Measurements from ENCODE around the gene CUX1. TPM values are rescaled to one million over a fixed set of nuclear protein-coding genes. Genes with fewer than 3 reads are reported as not detected.
"Not testable (repeated sequence)": the region's sequence is repeated elsewhere in the genome, so short reads cannot be mapped to it uniquely, and the experiment has no call there.

Gene CUX1
- total RNA-seq, 1 experiment from 2014 or later: 54.8 TPM

DNA sequence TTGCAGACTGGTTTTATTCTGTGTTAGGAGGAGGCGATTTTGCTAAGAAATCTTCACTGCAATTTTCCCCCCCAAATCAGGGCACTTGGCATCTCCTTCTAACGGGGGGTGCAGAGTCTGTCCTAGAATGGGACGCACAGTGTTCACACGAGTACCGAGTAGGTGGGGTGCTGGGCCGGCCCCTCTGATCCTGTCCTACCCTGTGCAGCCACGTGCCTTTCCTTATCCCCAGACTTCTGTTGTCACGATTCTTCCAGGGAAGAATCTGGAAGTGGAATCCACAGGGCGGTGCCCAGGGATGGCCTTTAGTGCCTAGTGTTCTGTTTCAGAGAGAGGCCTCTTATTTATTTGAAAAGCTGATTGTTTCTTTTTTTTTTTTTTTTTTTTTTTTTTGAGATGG, 16.4 kb downstream of the CUX1 start:
- no peak overlapping the region for H3K27ac Mint-ChIP-seq (ENCODE audit: unreplicated experiment)
- H3K9me3 Mint-ChIP-seq (ENCODE audit: low read depth, unreplicated experiment): no peaks in the 10 kb centered on the region
- peaks cover 5% of the 10 kb centered on the region for H3K36me3 Mint-ChIP-seq (ENCODE audit: insufficient read depth, unreplicated experiment)
- BruUV-seq (replicated peaks): no TSS peak
- H3K4me1 Mint-ChIP-seq (ENCODE audit: low read depth, unreplicated experiment): no peaks in the 10 kb centered on the region
- DNase-seq: no peak
- TF ChIP-seq, protein P1, sequence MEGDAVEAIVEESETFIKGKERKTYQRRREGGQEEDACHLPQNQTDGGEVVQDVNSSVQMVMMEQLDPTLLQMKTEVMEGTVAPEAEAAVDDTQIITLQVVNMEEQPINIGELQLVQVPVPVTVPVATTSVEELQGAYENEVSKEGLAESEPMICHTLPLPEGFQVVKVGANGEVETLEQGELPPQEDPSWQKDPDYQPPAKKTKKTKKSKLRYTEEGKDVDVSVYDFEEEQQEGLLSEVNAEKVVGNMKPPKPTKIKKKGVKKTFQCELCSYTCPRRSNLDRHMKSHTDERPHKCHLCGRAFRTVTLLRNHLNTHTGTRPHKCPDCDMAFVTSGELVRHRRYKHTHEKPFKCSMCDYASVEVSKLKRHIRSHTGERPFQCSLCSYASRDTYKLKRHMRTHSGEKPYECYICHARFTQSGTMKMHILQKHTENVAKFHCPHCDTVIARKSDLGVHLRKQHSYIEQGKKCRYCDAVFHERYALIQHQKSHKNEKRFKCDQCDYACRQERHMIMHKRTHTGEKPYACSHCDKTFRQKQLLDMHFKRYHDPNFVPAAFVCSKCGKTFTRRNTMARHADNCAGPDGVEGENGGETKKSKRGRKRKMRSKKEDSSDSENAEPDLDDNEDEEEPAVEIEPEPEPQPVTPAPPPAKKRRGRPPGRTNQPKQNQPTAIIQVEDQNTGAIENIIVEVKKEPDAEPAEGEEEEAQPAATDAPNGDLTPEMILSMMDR (IDR thresholded peaks at IDR 0.05; ENCODE audit: unreplicated experiment): no peak
- no peak overlapping the region for H3K4me3 Mint-ChIP-seq (ENCODE audit: low read depth, unreplicated experiment)
- CTCF ChIA-PET: interaction anchor here (0.6 kb wide), 1 partner anchor 105 kb away, joined by 3 read pairs; no protein-coding TSS in a partner anchor
- H3K27me3 Mint-ChIP-seq (ENCODE audit: unreplicated experiment): no peaks in the 10 kb centered on the region
- intact Hi-C loops (cut with micrococcal nuclease; ENCODE audit: unreplicated experiment): no loop called here

DNA sequence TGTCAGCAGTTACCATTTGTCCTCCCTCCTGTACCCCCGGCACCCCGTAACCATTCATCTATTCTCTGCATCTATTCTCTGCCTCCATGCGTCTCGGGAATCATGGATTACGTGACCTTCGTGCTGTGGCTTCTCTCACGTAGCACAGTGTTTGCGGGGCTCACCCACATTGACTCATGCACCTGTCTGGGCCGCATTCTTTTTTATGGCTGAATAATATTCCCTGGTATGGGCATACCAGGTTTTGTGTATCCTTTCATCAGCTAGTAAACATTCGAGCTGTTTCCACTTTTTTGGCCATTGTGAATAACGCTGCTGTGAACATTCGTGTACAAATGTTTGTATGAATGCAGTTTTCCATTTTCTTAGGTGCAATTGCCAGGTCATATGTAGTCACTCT, 17.7 kb downstream of the CUX1 start:
- peaks cover 5% of the 10 kb centered on the region for H3K36me3 Mint-ChIP-seq (ENCODE audit: insufficient read depth, unreplicated experiment)
- no peak for DNase-seq
- no peaks in the 10 kb centered on the region for H3K4me1 Mint-ChIP-seq (ENCODE audit: low read depth, unreplicated experiment)
- no peaks in the 10 kb centered on the region for H3K9me3 Mint-ChIP-seq (ENCODE audit: low read depth, unreplicated experiment)
- TF ChIP-seq, protein P1 (IDR thresholded peaks at IDR 0.05; ENCODE audit: unreplicated experiment): no peak
- CTCF ChIA-PET: no interaction called here
- H3K27ac Mint-ChIP-seq (ENCODE audit: unreplicated experiment): no peak overlapping the region
- BruUV-seq (replicated peaks): no TSS peak
- H3K27me3 Mint-ChIP-seq (ENCODE audit: unreplicated experiment): no peaks in the 10 kb centered on the region
- no peak overlapping the region for H3K4me3 Mint-ChIP-seq (ENCODE audit: low read depth, unreplicated experiment)
- intact Hi-C loops (cut with micrococcal nuclease; ENCODE audit: unreplicated experiment): no loop called here

DNA sequence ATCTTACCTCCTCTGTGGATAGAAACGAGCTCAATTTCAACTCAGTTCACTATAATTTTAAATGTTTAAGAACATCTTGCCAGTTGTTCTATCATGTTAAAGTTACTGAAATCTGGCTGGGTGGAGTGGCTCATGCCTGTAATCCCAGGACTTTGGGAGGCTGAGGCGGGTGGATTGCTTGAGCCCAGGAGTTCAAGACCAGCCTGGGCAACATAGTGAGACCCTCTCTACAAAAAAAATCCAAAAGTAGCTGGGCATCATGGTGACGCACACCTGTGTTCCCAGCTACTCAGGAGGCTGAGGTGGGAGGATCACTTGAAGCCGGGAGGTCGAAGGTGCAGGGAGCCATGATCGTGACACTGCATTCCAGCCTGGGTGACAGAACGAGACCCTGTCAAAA, 20.0 kb downstream of the CUX1 start:
- intact Hi-C loops (cut with micrococcal nuclease; ENCODE audit: unreplicated experiment); H3K4me3 Mint-ChIP-seq (ENCODE audit: low read depth, unreplicated experiment); H3K27me3 Mint-ChIP-seq (ENCODE audit: unreplicated experiment); H3K4me1 Mint-ChIP-seq (ENCODE audit: low read depth, unreplicated experiment); BruUV-seq (replicated peaks); DNase-seq; H3K9me3 Mint-ChIP-seq (ENCODE audit: low read depth, unreplicated experiment); H3K36me3 Mint-ChIP-seq (ENCODE audit: insufficient read depth, unreplicated experiment); H3K27ac Mint-ChIP-seq (ENCODE audit: unreplicated experiment); CTCF ChIA-PET: not testable (repeated sequence)

- intact Hi-C loops (cut with micrococcal nuclease; ENCODE audit: unreplicated experiment): no loop called here
- H3K4me1 Mint-ChIP-seq (ENCODE audit: low read depth, unreplicated experiment): no peaks in the 10 kb centered on the region
- H3K36me3 Mint-ChIP-seq (ENCODE audit: insufficient read depth, unreplicated experiment): peaks cover 5% of the 10 kb centered on the region
- no TSS peak for BruUV-seq (replicated peaks)
- CTCF ChIA-PET: no interaction called here
- DNase-seq: no peak
- no peak overlapping the region for H3K4me3 Mint-ChIP-seq (ENCODE audit: low read depth, unreplicated experiment)
- no peaks in the 10 kb centered on the region for H3K27me3 Mint-ChIP-seq (ENCODE audit: unreplicated experiment)
- H3K27ac Mint-ChIP-seq (ENCODE audit: unreplicated experiment): no peak overlapping the region
- no peaks in the 10 kb centered on the region for H3K9me3 Mint-ChIP-seq (ENCODE audit: low read depth, unreplicated experiment)
- TF ChIP-seq, protein P1 (IDR thresholded peaks at IDR 0.05; ENCODE audit: unreplicated experiment): no peak
These were observed 21.5 kb downstream of the CUX1 start for GRCh38 chr7:101838837-101839483.

DNA sequence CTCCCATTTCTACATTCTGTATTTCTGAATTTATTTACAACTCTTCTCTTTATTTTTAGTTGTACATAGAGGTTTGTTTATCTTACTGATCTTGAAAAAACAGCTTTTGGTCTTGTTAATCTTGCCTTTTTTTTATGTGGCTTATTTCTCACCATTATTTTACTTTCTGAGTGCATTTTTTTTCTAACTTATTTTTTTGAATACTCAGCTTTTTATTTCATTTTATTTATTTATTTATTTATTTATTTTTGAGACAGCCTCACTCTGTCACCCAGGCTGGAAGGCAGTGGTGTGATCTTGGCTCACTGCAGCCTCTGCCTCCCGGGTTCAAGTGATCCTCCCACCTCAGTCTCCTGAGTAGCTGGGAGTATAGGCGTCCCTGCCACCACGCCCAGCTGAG, 23.9 kb downstream of the CUX1 start:
- no peaks in the 10 kb centered on the region for H3K4me1 Mint-ChIP-seq (ENCODE audit: low read depth, unreplicated experiment)
- DNase-seq: no peak
- peaks cover 9% of the 10 kb centered on the region for H3K36me3 Mint-ChIP-seq (ENCODE audit: insufficient read depth, unreplicated experiment)
- H3K4me3 Mint-ChIP-seq (ENCODE audit: low read depth, unreplicated experiment): no peak overlapping the region
- no peaks in the 10 kb centered on the region for H3K27me3 Mint-ChIP-seq (ENCODE audit: unreplicated experiment)
- no peak overlapping the region for H3K27ac Mint-ChIP-seq (ENCODE audit: unreplicated experiment)
- TF ChIP-seq, protein P1 (IDR thresholded peaks at IDR 0.05; ENCODE audit: unreplicated experiment): no peak
- intact Hi-C loops (cut with micrococcal nuclease; ENCODE audit: unreplicated experiment): no loop called here
- no TSS peak for BruUV-seq (replicated peaks)
- CTCF ChIA-PET: interaction anchor here (0.7 kb wide), 1 partner anchor 198 kb away, joined by 5 read pairs; no protein-coding TSS in a partner anchor
- H3K9me3 Mint-ChIP-seq (ENCODE audit: low read depth, unreplicated experiment): peaks cover 3% of the 10 kb centered on the region
